Measurements from ENCODE around the gene RNF207.

The RNF207 gene

GRCh38 chr1:6269720-6270400, 63.9 kb downstream of the RNF207 start:
- DNase-seq = no peak

GRCh38 chr1:6270401-6270800, 64.5 kb downstream of the RNF207 start:
- no peak for DNase-seq

Data from NCI-H2081 treated with DMSO at 0.1 percent for 48 hours (cell line).